Activated CD4-positive, alpha-beta T cell treated with anti-CD3 and anti-CD28 coated beads, Interleukin-2, amount 50 U/mL, for 48 hours (primary cell): ENCODE results near the gene CCDC9.
"Not testable (repeated sequence)": the region's sequence is repeated elsewhere in the genome, so short reads cannot be mapped to it uniquely, and the experiment has no call there.

Experiments used
- DNase-seq, 2 experiments: peaks; one replicate each; pipeline ENCODE4 v3.0.0-alpha.2; 2020

CCDC9 gene

DNA sequence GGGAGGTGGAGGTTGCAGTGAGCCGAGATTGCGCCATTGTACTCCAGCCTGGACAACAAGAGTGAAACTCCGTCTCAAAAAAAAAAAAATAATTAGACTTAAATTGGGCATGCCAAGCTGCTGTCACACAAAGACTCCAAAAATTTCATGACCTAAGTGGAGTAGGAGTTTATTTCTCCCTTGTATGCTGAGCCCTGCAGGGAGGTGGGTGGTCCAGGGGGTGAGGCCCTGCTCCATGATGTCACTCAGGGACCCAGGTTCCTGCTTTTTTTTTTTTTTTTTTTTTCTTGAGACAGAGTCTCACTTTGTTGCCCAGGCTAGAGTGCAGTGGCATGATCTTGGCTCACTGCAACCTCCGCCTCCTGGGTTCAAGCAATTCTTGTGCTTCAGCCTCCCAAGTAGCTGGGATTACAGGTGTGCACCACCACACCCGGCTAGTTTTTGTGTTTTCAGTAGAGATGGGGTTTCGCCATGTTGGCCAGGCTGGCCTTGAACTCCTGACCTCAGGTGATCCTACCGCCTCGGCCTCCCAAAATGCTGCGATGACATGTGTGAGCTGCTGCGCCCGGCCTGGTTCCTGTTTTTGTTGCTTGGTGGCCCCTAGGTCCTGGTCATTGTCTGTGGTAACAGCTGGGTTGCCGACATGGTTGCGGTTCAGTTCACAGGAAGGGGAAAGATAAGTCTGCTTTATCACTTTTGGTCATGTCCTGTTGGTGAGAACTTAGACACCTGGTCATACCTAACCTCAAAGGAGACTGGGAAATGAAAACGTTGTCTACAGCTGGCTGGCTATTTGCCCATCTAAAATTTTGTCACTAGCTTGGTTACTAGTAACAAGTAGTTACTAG is 5.8 kb downstream of the CCDC9 start:
- not testable (repeated sequence) for DNase-seq

DNA sequence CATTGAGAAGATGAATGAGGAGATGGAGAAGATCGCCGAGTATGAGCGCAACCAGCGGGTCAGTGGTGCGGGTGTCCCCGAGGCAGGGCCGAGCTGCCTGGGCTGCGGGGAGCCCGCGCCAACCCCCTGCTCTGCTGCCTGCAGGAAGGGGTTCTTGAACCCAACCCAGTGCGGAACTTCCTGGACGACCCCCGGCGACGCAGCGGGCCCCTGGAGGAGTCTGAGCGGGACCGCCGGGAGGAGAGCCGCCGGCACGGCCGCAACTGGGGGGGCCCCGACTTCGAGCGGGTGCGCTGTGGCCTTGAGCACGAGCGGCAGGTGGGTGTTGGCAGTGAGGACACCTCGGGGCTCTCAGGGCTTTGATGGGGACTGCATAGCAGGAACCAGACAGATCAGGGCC is 8.3 kb downstream of the CCDC9 start:
- DNase-seq = no peak

DNA sequence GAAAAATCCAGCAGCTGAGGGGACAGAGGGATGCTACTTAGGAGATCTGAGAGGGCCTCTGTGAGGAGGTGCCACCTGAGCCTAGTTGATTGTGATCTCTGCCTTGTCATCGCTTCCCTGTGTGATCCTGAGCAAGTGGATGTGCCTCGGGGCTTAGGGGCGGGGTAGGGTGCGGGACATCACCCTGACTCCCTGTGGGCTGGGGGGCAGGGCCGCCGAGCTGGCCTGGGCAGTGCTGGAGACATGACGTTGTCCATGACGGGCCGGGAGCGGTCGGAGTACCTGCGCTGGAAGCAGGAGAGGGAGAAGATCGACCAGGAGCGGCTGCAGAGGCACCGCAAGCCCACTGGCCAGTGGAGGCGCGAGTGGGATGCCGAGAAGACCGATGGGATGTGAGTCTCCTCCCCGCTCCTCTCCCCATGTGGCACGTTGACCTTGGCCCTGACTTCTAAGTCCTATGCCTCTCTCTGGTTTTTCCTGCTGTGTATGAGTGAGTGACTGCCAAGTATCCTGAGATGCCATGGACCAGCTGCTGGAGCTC is 10.1 kb downstream of the CCDC9 start:
- DNase-seq = no peak

DNA sequence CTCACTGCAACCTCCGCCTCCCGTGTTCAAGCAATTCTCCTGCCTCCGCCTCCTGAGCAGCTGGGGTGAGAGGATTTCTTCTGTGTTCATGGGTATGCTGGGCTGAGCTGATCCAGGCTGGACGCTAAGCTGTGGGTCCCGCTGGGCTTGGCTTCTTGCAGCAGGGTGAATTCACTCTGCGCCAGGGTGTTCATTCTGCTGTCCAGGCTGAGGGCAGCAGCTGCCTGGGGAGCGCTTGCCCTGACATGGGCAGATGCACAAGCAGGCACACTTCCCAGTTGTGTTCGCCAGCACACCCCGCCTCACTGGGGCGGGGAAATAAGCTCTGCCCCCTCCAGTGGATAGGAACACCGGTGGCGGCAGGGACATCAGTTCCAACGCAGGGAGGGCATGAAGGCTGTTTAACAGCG is 11.0 kb downstream of the CCDC9 start:
- DNase-seq = no peak

DNA sequence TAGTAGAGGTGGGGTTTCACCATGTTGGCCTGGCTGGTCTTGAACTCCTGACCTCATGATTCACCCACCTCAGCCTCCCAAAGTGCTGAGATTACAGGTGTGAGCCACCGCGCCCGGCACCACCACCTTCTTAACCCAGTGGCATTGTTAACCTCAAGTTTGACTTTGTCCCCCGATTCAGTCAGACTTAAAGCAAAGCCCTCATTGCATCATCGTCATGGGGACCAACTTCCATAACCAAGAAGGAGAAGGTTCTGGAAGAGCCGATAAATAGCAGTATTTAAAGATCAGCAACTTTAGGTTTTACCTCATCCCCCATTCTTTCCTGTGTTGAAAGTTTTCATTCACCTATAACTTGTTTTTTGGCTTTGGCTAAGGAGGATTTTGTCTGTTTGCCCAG is 11.7 kb downstream of the CCDC9 start:
- DNase-seq = no peak

DNA sequence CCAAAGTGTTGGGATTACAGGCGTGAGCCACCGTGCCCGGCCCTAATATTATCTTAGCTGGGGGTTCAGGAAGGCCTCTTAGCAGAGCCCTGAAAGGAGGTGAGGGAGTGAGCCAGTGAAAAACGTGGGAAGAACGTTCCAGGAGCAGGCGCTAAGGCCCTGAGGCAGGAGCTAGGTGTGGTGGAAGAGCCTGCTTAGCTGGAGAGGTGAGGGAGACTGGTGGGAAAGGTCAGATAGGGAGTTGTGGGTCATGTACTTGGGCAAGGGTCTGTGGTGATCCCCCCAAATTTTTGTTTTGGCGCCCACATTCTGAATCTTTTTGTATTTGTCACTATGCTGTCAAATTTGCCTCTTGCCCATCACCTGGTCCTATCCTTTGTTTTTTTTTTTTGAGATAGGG is 13.3 kb downstream of the CCDC9 start:
- no peak for DNase-seq

DNA sequence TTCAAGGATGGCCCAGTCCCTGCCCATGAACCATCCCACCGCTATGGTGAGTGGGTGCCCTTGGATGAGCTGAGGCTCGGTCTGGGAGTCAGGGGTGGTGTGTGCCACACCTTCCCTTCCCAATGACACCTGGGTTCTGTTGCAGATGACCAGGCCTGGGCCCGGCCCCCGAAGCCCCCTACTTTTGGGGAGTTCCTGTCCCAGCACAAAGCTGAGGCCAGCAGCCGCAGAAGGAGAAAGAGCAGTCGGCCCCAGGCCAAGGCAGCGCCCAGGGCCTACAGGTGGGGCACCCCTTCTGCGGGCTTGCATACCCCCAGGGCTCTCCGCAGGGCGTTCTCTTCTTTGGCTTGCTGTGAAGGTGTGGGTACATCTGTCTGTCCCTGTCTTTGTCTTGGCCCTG is 14.1 kb downstream of the CCDC9 start:
- DNase-seq = no peak

DNA sequence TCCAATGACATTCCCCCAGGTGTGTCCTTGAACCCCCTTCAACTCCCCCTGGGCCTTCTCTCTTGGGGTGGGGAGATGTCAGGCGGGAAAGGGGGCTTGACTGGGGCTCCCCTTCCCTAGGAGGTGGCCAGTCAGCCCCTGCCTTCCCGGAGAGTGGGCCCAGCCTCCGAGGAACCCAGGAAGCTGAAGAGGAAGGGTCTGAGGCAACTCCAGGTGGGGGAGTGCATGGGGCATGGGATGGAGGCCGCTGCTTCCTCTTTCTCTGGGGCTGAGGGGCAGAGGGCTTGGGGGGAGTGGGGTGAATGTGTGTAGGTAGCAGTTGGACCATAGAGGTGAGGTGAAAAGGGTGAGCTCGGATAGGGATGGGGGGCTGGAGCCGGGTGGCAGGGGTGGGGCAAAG is 15.6 kb downstream of the CCDC9 start:
- no peak for DNase-seq

DNA sequence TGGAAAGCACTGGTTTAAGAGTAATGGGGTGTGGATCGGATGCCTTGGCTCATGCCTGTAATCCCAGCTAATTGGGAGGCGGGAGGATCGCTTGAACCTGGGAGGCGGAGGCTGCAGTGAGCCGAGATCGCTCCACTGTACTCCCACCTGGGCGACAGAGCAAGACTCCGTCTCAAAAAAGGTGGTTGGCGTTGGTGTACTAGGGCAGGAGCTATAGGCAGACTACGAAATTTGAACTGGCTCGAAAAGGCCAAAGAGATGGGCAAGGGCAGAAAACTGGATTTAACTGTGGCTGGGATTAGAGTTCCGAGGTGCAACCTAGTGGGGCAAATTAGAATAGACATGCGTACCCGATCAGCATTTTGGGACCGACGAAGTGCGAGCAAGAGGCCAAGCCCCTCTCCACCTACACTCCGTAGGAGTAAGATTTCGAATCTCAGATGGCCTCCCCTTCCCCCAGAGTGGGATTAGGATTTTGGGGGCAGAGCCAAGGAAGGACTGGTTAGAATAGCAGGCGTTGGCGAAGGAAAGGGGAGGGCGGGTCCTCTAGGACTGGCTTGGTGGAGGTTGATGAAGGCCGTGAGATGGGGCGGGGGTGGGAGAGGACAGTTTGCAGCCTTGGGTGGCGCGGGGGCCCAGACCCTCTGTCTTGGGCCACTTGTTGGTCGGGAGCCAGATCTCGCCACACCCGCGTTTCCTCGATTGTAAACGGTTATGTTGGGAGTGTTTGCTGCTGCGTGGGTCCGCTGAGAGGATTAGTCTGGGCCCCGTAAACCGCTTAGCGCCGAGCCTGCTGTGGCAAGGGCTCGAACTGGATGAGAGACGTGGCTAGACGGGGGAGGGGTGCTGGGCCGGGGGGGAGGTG is 16.4 kb downstream of the CCDC9 start:
- no peak for DNase-seq

DNA sequence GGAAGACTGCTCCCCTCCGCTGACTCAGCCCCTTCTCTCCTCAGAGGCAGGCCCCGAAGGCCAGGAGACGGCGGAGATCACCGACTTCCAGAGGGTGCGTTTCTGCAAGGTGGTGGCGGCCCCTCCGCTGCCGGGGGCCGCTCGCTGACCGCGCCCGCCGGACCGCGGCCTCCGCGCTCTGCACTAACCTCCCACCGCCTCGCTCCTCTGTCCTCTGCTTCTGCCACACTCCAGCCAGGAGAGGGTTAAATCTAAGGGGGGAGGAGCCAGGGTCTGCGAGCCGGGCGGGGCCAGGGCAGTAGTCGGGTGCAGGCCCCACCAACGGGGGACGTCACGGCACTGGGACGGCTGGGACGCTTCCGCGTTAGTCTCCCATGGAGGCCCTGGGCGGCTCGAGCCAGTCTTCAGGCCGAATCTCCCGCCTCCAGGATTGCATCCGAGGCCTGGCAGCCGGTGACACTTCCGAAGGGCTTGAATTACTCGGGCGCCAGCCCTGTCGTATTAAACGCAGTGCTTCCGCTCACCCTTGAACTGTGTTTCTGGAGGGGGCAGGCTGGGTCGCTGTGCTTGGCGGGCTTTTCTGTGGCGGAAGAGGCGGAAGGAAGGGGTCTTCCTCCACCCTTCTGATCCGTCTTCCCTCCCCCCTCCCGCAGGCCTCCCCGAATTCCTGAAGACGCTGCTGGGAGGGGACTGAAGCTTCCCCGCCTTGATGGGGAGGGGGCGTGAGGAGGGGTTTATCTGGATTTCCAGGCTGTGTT is 17.2 kb downstream of the CCDC9 start:
- DNase-seq = peak; percentile 92 to 94

DNA sequence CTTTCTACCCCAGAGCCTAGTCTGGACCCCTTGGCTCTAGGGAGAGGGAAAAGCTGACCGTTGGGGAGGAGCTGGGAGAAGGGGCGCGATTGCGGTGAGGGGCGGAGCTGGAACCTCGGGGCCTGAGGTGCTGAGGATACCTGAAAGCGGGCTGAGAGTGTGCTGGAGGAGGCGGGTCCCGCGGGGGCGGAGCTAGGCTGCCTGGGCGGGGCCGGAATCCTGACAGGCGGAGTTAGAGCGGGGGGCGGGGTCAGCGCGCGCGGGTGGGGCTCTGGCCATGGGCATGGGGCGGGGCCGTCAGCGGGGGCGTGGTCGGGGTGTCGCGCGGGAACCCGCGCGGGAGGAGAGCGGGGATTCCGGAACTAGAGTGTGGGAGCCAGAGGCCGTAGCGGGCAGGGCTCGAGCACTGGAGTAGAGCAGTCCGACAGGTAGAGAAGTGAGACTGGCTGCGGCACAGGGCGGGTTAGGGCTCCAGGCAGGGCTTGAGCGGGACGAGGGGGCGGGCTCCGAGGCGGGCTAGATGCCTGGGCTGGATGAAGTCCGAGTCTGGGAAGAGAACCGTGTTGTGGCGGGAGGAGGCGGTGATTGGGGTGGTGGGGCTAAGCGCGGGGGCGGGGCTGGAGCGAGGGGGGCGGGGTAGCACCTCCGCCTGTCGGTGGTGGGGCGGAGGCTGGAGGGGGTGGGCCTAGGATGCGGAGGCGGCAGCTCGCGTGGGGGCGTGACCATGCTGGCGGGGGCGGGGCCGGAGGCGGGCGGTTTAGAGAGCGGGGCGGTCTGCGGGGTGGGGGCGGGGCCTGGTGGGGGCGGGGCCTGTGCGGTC is 18.0 kb downstream of the CCDC9 start, which contains the start of gene INAFM1:
Gene INAFM1 (plus strand): TSS at position 815 of the 820 bp plus-strand sequence. CDS start 35 bp downstream, outside the sequence.
- DNase-seq = peak; percentile 100

DNA sequence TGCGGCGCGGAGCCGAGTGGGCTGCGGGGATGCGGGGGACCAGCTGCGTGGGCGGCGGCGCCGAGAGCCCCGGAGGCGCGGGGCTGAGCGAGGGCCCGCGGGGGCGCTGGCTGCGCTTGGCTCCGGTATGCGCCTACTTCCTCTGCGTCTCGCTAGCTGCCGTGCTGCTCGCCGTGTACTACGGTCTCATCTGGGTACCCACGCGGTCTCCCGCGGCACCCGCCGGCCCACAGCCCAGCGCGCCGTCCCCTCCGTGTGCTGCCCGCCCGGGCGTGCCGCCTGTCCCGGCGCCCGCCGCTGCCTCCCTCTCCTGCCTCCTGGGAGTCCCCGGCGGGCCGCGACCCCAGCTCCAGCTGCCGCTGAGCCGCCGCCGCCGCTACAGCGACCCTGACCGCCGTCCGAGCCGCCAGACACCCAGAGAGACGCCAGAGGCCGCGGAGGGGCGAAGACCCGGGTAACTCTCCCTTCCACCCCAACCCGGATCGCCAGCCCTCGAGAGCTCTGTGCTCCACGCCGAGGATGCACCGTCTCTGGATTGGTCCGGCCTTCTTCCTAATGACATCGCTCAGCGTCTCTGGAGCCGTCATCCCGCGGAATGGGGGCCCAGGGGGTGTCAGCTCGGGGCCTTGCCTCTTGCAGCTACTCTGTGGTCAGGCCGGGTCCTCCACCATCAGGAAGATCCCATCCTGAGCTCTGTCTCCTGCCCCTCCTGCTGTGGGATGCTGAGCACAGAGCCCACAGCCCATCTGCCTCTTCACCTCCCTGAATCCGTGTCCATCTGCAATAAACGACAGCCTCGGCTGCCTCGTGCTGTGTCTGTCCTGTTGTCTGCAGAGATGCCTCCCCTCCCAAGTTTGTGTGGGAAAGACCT is 18.8 kb downstream of the CCDC9 start:
- DNase-seq = peak in 1 of 2 experiments; percentile 19

DNA sequence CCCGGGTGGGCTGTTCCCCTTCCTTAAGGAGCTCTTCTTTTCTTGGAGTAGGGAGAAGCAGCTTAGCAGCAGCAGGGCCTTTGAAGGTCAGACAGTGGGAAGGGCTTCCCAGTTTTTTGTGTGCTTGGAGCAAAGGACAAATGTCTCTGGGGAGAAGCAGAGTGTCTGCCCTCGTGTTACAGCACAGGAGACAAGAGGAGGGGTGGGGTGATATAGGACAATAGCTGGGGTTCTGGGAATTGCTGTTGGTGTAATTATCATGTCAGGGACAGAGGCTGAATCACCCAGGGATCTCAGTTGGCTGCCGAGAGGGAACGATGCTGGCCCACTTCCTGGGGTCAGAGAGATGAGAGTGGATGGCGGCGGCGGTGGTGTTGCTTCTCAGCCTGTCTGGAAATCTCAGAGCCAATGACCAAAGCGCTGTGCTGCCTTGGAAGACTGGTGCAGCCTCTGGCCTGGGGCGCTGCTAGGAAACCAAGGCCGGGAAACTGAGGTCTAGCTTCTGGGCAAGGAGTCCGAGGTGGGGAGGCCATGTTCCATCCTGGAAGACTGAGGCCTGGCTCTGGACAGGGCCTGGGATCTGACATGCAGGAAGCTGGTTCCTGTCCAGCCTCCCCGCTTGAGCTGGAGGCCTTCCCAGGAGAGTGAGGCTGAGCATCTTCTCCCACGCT is 19.6 kb downstream of the CCDC9 start:
- no peak for DNase-seq

DNA sequence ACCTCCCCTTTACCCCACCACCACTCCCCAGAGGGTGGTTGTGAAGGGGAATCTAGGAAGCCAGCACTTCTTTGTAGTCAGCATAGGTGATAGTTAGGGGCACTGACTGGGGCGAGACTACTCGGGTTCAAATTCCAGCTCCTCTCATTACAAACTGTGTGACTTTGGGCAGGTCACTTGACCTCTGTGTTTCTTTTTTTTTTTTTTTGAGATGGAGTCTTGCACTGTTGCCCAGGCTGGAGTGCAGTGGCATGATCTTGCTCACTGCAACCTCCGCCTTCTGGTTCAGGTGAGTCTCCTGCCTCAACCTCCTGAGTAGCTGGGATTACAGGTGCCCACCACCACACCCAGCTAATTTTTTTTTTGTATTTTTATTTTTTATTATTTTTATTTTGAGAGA is 20.2 kb downstream of the CCDC9 start:
- not testable (repeated sequence) for DNase-seq

DNA sequence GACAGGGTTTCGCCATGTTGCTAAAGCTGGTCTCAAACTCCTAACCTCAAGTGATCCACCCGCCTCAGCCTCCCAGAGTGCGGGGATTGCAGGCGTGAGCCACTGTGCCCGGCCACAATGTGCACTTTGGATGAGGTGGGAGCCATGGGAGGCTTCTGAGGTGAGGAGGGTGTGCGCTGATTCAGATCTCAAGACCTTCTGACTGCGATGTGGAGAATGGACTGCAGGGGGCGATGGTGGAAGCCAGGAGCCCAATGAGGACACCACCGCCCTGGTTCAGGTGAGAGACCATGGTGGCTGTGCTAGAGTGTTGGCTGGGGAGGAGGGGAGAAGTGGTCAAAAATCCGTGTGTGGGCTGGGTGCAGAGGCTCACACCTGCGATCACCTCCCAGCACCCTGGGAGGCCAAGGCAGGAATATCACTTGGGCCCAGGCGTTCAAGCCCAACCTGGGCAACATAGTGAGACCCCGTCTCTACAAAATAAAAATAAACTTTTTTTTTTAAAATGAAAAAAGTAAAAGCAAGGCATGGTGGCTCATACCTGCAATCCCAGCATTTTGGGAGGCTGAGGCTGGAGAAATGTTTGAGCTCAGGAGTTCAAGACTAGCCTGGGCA is 24.0 kb downstream of the CCDC9 start:
- DNase-seq = peak; percentile 76 to 81

DNA sequence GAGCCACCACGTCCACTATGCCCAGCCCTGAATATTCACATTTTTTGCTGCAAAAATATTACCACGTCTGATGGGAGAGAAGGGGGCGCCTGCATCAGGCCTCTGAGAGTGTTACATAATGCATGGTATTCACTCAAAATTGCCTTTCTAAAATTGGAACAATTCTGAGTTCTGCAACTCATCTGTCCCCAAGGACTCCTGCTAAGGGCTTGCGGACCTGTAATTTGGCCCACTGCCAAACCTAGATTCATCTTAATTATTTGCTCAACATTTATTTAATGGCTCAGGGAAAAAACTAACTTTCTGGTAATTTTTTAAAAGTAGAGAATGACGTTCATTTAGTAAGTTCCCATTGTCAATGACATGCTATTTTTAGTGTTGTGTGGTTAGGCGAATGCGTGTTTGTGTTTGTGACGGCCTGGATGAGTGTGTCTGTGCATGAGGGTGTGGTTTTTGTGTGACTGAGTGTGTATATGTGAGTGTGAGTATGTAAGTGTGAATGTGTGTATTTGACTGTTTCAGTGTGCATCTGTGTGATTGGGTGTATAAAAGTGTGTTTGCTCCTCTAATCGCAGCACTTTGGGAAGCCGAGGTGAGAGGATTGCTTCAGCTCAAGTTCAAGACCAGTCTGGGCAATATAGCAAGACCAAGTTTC is 27.2 kb downstream of the CCDC9 start:
- no peak for DNase-seq

DNA sequence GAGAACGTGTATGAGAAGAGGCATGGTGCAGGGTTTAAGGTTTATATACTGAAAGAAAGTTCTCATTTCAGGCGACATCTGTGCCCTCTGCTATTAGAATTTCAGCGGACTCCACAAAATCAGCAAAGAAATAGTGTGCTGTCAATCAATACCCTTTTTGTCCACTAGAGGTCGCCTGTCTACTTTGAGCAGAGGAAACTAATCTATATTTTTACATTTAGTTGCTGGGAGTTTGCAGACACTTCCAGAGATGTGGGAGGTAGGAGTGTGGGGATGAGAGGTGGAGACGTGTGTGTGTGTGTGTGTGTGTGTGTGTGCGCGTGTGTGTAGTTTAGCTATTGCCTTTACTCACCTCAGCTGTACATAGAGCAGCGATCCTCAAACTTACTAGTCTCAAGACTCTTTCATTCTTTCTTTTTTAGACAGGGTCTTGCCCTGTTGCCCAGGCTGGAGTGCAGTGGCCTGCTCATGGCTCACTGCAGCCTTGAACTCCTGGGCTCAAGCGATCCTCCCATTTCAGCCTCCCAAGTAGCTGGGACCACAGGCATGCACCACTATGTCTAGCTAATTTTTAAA is 28.1 kb downstream of the CCDC9 start:
- DNase-seq = peak in 1 of 2 experiments; percentile 19

DNA sequence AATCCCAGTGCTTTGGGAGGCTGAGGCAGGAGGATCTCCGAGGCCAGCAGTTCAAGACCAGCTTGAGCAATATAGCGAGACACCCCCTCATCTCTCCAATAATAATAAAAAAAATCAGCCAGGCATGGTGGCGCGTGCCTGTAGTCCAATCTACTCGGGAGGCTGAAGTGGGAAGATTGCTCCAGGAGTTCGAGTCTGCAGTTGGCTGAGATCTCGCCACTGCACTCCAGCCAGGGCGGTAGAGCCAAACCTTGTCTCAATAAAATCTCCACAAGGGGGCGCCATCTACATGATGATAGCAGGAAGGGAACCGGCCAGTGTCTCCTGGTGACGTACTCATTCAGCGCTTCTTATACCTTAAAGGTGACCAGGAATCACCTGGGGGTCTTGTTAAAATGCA is 39.7 kb downstream of the CCDC9 start:
- DNase-seq = peak; percentile 73 to 83

DNA sequence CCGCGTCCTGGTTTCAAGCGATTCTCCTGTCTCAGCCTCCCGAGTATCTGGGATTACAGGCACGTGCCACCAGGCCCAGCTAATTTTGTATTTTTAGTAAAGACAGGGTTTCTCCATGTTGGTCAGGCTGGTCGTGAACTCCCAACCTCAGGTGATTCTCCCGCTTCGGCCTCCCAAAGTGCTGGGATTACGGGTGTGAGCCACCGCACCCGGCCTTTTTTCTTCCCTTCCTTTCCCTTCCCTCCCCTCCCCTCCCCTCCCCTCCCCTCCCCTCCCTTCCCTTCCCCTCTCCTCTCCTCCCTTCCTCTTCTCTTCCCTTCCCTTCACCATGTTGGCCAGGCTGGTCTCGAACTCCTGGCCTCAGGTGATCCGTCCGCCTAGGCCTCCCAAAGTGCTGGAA is 44.5 kb downstream of the CCDC9 start:
- DNase-seq = not testable (repeated sequence)
